H1 (cell line): Measurements from ENCODE around the gene AQP6.

Experiments used
- BCL11A ChIP-seq, 2 experiments: IDR thresholded peaks; one replicate each; pipeline ENCODE4 v1.6.1; 2011; ENCODE audit warnings: low read depth in 2 of 2, low read length in 2 of 2, mild to moderate bottlenecking in 2 of 2
- BRCA1 ChIP-seq: IDR thresholded peaks from 2 replicates; pipeline ENCODE4 v1.6.1; 2012; ENCODE audit warnings: low read depth, low read length, improper control_type of control experiment
- EP300 ChIP-seq, 2 experiments: IDR thresholded peaks; 1 replicate in 1 of 2; 2 replicates in 1 of 2; pipeline ENCODE4 v1.6.1; 2011 to 2012; ENCODE audit warnings: low read depth in 2 of 2, low read length in 2 of 2, mild to moderate bottlenecking in 2 of 2, borderline replicate concordance in 1 of 2, inconsistent platforms in 1 of 2, moderate library complexity in 1 of 2
- POLR2A ChIP-seq, 2 experiments: IDR thresholded peaks; 1 replicate in 1 of 2; 2 replicates in 1 of 2; pipeline ENCODE4 v1.6.1; 2011; ENCODE audit warnings: low read depth in 2 of 2, low read length in 2 of 2, mild to moderate bottlenecking in 2 of 2; ENCODE audit errors: control extremely low read depth in 1 of 2
- POLR2AphosphoS5 ChIP-seq: IDR thresholded peaks from 2 replicates; pipeline ENCODE4 v1.6.1; 2011; ENCODE audit warnings: low read depth, low read length
- POU5F1 ChIP-seq: IDR thresholded peaks from 2 replicates; pipeline ENCODE4 v1.6.1; 2011; ENCODE audit warnings: low read depth, mild to moderate bottlenecking, low read length, moderate library complexity
- SAP30 ChIP-seq: fragments of 300-600 bp; sonication (generic); IDR thresholded peaks from 2 replicates; pipeline ENCODE4 v1.7.1; 2012; ENCODE audit warnings: low read length, moderate library complexity, mild to moderate bottlenecking, inconsistent platforms; ENCODE audit not compliant: insufficient read depth, insufficient replicate concordance
- TAF1 ChIP-seq: IDR thresholded peaks from 2 replicates; pipeline ENCODE4 v1.6.1; 2011; ENCODE audit warnings: mild to moderate bottlenecking, low read depth, low read length
- YY1 ChIP-seq: IDR thresholded peaks from 2 replicates; pipeline ENCODE4 v1.6.1; 2011; ENCODE audit warnings: low read depth, mild to moderate bottlenecking, low read length

GRCh38 chr12:49941556-49942511, 30.9 kb upstream of the AQP6 start:
- TF ChIP-seq POLR2AphosphoS5 (no peak), POLR2A (IDR thresholded peaks at IDR 0.05; ENCODE audit: control extremely low read depth in 1 of 2, low read depth in 2 of 2, low read length in 2 of 2) (no peak), TAF1 (no peak), EP300 (IDR thresholded peaks at IDR 0.05; ENCODE audit: borderline replicate concordance in 1 of 2, low read depth in 2 of 2, low read length in 2 of 2) (no peak), POU5F1 (no peak), BCL11A (IDR thresholded peaks at IDR 0.05; ENCODE audit: low read depth in 2 of 2, low read length in 2 of 2) (no peak), BRCA1 (no peak), YY1 (no peak), SAP30 (no peak)
